HAP-1 (cell line): ENCODE measurements around the gene PLEKHG4.

Source experiments
- DNase-seq, 2 experiments: peaks; one replicate each; pipeline ENCODE4 v3.0.0-alpha.2; 2016 to 2020; ENCODE audit warnings: low spot score in 2 of 2
- H3K27me3 ChIP-seq: fragments of 250-450 bp; sonication (Bioruptor Pico); 2 replicates; pipeline ENCODE4 v1.5.1; 2020; ENCODE audit warnings: low read depth, mild to moderate bottlenecking, moderate library complexity
- H3K36me3 ChIP-seq: fragments of 250-450 bp; sonication (Bioruptor Pico); replicated peaks from 2 replicates; pipeline ENCODE4 v1.5.1; 2020; ENCODE audit warnings: mild to moderate bottlenecking
- H3K4me1 ChIP-seq: fragments of 250-450 bp; sonication (Bioruptor Pico); 2 replicates; pipeline ENCODE4 v1.5.1; 2020; ENCODE audit warnings: mild to moderate bottlenecking
- H3K4me3 ChIP-seq: fragments of 250-450 bp; sonication (Bioruptor Pico); 2 replicates; pipeline ENCODE4 v1.5.1; 2020; ENCODE audit warnings: mild to moderate bottlenecking, moderate library complexity
- H3K9me3 ChIP-seq: fragments of 250-450 bp; sonication (Bioruptor Pico); 2 replicates; pipeline ENCODE4 v1.5.1; 2020; ENCODE audit warnings: mild to moderate bottlenecking, moderate library complexity
- in situ Hi-C: fragments of 300-500 bp; cut with MboI; formaldehyde crosslinking; loops from 3 replicates; pipeline ENCODE4 v1.14.3; 2020; ENCODE audit warnings: low sequenced_read_pairs, inconsistent platforms, mixed read lengths

The PLEKHG4 gene

GRCh38 chr16:67279296-67280089 lies at the start of gene PLEKHG4:
PLEKHG4 (plus strand) TSS chr16:67279532; CDS start chr16:67280045, 513 bp downstream.
- in situ Hi-C loops = no loop called here
- Histone ChIP-seq H3K4me1 (peaks cover 6% of the 10 kb centered on the region), H3K4me3 (peak within 1 kb of the TSS; percentile 52), H3K36me3 (peaks cover 27% of the 10 kb centered on the region), H3K9me3 (no peaks in the 10 kb centered on the region), H3K27me3 (no peaks in the 10 kb centered on the region)
- DNase-seq = peak; percentile 72 to 87

DNA sequence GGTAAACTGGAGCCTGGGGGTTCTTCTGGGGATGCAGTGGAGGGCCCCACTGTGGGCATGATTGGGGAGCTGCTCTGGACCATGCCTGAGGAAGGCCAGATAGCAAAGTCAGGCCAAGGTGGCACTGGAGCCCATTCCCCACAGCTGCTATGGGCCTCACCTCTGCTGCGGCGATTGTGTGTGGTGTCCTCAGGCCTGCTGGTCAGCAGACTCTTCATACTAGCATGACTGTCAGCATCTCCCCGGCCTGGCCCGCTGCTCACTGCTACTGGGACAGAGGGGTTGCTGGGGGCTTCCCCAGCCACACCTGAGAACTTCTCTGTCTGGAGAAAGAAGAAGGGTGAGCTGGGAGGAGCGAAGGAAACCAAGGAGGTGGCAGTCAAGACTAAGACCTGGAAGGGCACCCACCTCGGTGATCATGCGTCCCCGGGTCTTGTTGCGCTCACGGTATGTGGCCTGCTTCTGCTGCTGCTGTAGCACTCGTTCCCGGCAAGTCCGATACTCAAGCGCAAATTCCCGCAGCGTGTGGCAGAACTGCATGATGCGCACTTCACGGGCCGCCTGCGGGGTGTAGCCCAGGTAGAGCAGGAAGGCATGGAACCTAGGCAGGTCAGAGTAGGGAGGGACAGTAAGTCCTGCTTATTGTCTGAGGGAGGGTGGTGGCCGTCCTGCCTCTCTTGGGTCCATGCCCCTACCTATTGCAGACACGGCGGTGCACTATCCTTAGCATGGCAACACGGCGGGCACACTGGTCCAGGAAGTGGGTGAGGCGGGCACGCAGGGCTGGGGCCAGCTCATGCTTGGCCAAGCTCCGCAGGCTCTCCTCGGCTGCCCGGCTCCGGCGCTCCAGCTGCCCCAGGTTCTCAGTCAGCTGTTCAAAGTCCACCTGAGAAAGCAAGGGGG lies 49.2 kb upstream of the PLEKHG4 start:
- no peak overlapping the region for H3K4me3 ChIP-seq

GRCh38 chr16:67230809-67231660 lies 48.3 kb upstream of the PLEKHG4 start:
- peaks cover 5% of the 10 kb centered on the region for H3K4me1 ChIP-seq
- H3K36me3 ChIP-seq = peaks cover 46% of the 10 kb centered on the region
- DNase-seq = no peak
- H3K27me3 ChIP-seq = no peaks in the 10 kb centered on the region
- in situ Hi-C loops = no loop called here
- no peak overlapping the region for H3K4me3 ChIP-seq
- peaks cover 2% of the 10 kb centered on the region; the same call in 1 of the 2 replicates for H3K9me3 ChIP-seq

More for the DNA sequence above, 49.2 kb upstream of the PLEKHG4 start:
- in situ Hi-C loops = no loop called here
- H3K36me3 ChIP-seq = peaks cover 42% of the 10 kb centered on the region
- no peak for DNase-seq
- peaks cover 5% of the 10 kb centered on the region for H3K4me1 ChIP-seq
- H3K9me3 ChIP-seq = peaks cover 2% of the 10 kb centered on the region; the same call in 1 of the 2 replicates
- no peaks in the 10 kb centered on the region for H3K27me3 ChIP-seq

- Histone ChIP-seq H3K36me3 (peaks cover 57% of the 10 kb centered on the region), H3K27me3 (no peaks in the 10 kb centered on the region)
- in situ Hi-C loops = no loop called here
Measured at GRCh38 chr16:67233596-67233995, 45.7 kb upstream of the PLEKHG4 start.

GRCh38 chr16:67234180-67234597 lies 45.1 kb upstream of the PLEKHG4 start:
- in situ Hi-C loops = no loop called here

More at GRCh38 chr16:67233596-67233995, 45.7 kb upstream of the PLEKHG4 start:
- no peak overlapping the region for H3K4me3 ChIP-seq
- H3K9me3 ChIP-seq = no peaks in the 10 kb centered on the region
- H3K4me1 ChIP-seq = no peaks in the 10 kb centered on the region
- DNase-seq = no peak

DNA sequence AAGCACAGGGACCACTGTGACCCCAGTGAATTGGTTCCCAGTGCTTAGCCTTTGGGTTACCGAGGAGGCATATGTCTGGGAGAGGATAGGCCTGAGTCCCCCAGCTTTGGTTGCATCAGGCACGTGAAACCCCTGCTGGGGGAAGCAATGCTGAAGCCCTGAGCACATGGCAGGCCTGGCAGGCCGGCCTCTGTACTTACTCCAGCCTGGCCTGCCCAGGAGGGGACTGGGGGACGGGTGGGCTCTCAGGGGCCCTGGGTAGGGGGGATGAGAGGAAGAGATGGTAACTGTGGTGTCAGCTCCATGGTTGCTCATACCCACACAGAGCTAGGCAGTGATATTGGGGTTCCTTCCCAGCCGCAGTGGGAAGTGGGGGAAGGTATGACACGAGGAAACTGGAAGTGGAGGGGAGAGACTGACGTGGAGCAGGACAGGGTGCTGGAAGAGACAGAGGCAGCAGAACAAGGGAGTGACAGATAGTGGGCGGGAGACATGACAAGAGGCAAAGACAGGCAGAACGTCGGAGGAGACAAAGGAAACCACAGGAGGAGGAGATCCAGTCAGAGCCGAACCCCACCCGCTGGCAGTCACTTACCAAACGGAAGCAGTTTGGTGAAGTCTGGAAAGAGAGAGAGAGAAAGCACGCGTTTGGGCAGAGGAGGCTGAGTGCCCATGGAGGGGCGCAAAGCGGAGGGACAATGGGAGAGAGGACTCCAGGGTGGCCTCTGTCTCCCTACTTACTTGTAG lies 43.3 kb upstream of the PLEKHG4 start:
- in situ Hi-C loops = no loop called here
- H3K36me3 ChIP-seq = peaks cover 36% of the 10 kb centered on the region

More at GRCh38 chr16:67234180-67234597, 45.1 kb upstream of the PLEKHG4 start:
- H3K27me3 ChIP-seq = no peaks in the 10 kb centered on the region
- no peaks in the 10 kb centered on the region for H3K9me3 ChIP-seq
- no peaks in the 10 kb centered on the region for H3K4me1 ChIP-seq
- peaks cover 51% of the 10 kb centered on the region for H3K36me3 ChIP-seq
- no peak for DNase-seq
- no peak overlapping the region for H3K4me3 ChIP-seq

GRCh38 chr16:67236563-67237395 lies 42.6 kb upstream of the PLEKHG4 start:
- Histone ChIP-seq H3K4me1 (no peaks in the 10 kb centered on the region), H3K36me3 (peaks cover 28% of the 10 kb centered on the region), H3K27me3 (no peaks in the 10 kb centered on the region), H3K4me3 (no peak overlapping the region), H3K9me3 (no peaks in the 10 kb centered on the region)
- DNase-seq = peak; percentile 46 to 89
- in situ Hi-C loops = no loop called here

More for the DNA sequence above, 43.3 kb upstream of the PLEKHG4 start:
- DNase-seq = no peak
- no peaks in the 10 kb centered on the region for H3K4me1 ChIP-seq
- H3K4me3 ChIP-seq = no peak overlapping the region
- no peaks in the 10 kb centered on the region for H3K27me3 ChIP-seq
- no peaks in the 10 kb centered on the region for H3K9me3 ChIP-seq

DNA sequence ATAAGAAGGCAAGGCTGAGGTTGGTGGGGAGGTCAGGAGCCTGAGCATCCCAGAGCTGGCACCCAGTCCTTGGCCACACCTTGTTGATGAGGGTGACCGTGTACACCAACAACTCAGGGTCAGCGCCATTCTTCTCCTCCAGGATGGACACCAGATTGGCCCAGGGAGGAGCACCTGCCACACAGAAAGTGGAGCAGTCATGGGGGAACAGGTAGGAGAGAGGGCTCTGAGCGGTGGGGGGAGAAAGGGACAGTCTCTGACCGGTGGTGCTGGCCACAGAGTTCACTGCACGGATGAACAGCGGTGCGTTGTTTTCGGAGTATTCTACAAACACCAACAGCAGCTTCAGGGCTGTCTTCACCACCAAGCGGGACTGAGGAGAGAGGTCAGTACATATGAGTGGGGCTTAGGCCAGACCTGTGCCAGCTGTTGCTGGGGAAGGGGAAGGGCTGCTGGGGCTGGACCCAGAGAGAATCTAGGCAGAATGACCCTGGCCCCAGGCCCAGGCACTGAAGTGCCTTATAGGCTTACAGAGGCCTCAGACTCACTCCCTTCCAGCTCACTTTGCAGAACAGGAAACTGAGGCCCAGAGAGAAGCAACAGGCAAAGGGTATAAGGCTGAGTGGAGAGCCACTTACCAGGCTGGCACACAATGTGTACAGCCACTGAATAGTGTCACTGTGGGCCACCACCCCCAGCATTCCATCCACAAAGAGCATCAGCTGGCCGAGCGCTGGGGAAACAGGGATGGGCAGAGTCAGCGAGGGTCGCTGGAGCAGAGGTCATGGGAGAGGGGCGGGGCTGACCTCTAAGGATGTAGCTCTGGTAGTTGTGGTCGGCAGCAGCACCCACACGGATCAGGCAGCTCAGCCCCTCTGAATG lies 41.7 kb upstream of the PLEKHG4 start:
- no peak overlapping the region for H3K4me3 ChIP-seq
- H3K36me3 ChIP-seq = peaks cover 26% of the 10 kb centered on the region
- H3K9me3 ChIP-seq = no peaks in the 10 kb centered on the region
- no peaks in the 10 kb centered on the region for H3K4me1 ChIP-seq
- in situ Hi-C loops = no loop called here
- no peaks in the 10 kb centered on the region for H3K27me3 ChIP-seq
- no peak for DNase-seq

- no peaks in the 10 kb centered on the region for H3K27me3 ChIP-seq
- in situ Hi-C loops = no loop called here
Measured at GRCh38 chr16:67238278-67238575, 41.1 kb upstream of the PLEKHG4 start.

GRCh38 chr16:67238806-67239470 lies 40.4 kb upstream of the PLEKHG4 start:
- Histone ChIP-seq H3K27me3 (no peaks in the 10 kb centered on the region), H3K4me3 (no peak overlapping the region), H3K4me1 (no peaks in the 10 kb centered on the region), H3K9me3 (no peaks in the 10 kb centered on the region), H3K36me3 (peaks cover 21% of the 10 kb centered on the region)
- DNase-seq = no peak
- in situ Hi-C loops = no loop called here

More at GRCh38 chr16:67238278-67238575, 41.1 kb upstream of the PLEKHG4 start:
- DNase-seq = no peak
- no peak overlapping the region for H3K4me3 ChIP-seq
- H3K36me3 ChIP-seq = peaks cover 25% of the 10 kb centered on the region
- no peaks in the 10 kb centered on the region for H3K9me3 ChIP-seq
- H3K4me1 ChIP-seq = no peaks in the 10 kb centered on the region

DNA sequence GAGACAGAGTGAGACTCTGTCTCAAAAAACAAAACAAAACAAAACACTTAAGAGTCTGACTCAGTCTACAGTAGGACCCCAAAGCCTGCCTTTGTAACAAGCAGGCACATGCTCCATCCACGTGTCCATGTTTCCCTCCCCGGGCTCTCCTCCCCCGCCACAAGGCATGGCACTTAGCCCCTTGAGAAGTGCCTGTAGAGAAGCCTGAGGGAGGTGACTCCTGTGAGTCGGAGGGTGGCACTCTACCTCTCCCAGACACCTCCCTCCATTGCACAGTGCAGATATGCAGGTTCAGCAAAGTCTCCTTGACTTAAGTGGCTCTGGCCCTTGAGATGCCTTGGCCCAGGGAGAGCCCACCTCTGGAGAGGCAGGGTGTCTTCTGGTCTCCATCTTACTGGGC lies 38.8 kb upstream of the PLEKHG4 start:
- H3K4me3 ChIP-seq = no peak overlapping the region

More for the DNA sequence above, 38.8 kb upstream of the PLEKHG4 start:
- in situ Hi-C loops = no loop called here
- no peaks in the 10 kb centered on the region for H3K27me3 ChIP-seq
- H3K9me3 ChIP-seq = no peaks in the 10 kb centered on the region
- no peak for DNase-seq
- peaks cover 21% of the 10 kb centered on the region for H3K36me3 ChIP-seq
- H3K4me1 ChIP-seq = peaks cover 6% of the 10 kb centered on the region; the same call in 1 of the 2 replicates
